Stromal cell of bone marrow (primary cell): ENCODE results near the gene GHR.

Experiments used
- DNase-seq: peaks from one replicate; pipeline ENCODE4 v3.0.0-alpha.2; 2012; ENCODE audit warnings: low read depth

The GHR gene

GRCh38 chr5:42516282-42517042 is 93.2 kb downstream of the GHR start:
- no peak for DNase-seq

- DNase-seq = no peak
Measured at GRCh38 chr5:42517164-42517563, 93.9 kb downstream of the GHR start.

DNA sequence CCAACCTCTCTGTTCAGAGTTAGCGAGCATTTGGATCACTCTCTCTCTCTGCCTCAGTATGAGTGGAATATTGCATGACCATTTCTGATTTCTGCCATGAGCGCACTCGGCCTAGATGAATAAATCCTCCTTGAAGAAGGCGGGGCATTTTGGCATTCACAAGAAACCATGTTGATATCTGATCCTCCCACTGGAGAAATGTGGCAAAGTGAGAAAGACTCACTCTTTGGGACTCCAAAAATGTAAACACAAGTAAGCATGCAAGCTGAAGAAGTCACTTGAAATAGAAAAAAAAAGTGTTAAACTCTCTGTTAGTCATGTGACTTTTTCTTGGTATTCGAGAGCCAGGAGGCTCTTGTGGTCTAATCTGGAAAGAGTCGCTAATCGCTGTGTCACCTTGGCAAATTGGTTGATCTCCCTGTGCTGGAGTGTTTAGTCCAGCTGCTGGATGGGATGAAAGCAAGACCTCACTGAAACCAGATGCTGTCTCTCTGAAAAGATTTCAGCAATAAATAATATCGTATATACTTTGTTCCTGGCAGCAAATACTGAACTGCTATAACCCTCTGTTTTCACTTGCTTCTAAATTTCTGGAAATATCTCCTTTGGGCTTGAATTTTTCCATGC is 95.5 kb downstream of the GHR start:
- peak; percentile 84 for DNase-seq

DNA sequence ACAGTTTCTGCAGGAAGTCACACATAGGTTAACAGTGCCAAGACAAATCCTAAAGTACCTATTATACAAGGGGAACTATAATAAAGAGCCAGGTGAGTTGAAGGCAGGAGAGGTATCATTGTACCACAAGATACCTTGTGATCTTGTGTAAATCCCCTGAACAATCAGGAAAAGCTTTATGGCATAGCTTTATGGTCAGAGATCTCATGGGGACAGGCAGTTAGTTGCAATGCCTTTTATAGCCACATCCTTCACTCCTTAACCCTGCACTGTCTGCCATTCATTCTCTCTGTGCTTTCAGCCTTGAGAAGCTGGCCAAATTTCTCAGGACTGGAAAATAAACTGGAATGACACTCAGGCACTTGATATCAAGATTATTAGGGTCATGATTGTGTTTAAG is 97.0 kb downstream of the GHR start:
- no peak for DNase-seq

DNA sequence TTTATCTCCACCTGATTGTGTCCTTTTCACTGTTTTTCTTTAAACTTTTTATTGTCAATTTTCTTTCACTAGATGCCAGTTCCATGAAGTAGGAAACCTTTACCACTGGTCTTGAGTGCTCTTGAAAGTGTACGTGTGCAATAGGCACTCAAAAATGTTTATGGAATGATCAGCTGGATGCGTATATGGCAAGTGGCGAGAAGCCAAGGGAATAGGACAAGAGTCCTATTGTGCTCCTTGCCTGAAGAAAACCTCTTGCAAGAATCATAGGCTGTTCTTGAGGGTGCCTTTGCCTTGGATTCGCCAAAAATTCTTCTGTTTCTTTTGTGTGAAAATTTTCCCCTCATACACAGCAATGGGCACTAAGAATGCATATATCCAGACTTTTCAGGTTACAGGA is 97.7 kb downstream of the GHR start:
- DNase-seq = no peak

DNA sequence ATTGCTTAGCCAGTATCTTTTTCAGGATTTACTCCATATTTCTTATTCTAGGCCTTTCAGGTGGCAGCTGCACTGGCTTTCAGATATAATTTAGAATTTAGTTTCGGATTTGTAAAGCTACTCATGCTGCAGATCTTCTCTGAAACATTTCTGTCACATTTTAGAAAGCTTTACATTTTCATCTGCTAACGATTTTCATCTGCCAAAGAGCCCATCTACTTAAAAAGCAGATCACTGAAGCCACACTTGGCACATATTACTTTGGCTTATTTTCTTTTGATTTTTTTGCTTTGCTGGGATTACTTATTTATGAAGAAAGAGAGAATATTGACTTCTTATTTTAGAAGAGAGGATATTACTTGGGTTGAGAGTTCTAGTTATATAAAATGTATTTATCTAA is 98.2 kb downstream of the GHR start:
- no peak for DNase-seq

GRCh38 chr5:42522783-42523182 is 99.5 kb downstream of the GHR start:
- DNase-seq = peak; percentile 13

DNA sequence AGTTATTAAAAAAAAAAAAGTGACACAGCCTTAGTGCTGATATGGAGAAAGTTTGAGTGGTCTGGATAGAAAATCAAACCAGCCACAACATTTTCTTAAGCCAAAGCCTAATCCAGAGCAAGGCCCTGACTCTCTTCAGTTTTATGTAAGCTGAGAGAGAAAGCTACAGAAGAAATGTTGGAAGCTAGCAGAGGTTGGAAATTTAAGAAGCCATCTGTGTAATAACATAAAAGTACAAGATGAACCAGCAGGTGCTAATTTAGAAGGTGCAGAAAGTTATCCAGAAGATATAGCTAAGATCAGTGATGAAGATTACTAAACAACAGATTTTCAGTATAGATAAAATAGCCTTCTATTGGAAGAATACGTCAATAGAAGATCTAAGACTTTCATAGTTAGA is 102.9 kb downstream of the GHR start:
- DNase-seq = no peak

- peak; percentile 77 for DNase-seq
Measured at GRCh38 chr5:42531611-42532010, 108.4 kb downstream of the GHR start.

DNA sequence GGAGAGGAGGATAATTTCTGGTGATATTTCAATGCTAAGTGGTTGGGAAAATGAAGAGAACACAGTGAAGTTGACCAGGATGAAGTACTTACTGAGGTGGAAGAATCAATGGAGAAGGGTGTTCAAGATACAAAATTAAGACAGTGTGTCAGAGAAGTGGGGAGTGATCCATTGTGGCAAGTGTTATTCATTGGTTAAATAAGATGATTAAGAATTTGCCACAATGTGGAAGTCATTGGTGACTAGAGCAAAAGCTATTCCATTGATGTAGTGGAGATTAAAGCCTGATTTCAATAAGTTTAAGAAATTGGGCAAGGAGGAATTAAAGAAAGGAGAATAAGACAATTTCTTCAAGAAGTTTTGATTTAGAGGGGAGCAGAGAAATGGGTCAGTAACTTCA is 118.9 kb downstream of the GHR start:
- DNase-seq = no peak

- DNase-seq = no peak
Measured at GRCh38 chr5:42543774-42544173, 120.5 kb downstream of the GHR start.

DNA sequence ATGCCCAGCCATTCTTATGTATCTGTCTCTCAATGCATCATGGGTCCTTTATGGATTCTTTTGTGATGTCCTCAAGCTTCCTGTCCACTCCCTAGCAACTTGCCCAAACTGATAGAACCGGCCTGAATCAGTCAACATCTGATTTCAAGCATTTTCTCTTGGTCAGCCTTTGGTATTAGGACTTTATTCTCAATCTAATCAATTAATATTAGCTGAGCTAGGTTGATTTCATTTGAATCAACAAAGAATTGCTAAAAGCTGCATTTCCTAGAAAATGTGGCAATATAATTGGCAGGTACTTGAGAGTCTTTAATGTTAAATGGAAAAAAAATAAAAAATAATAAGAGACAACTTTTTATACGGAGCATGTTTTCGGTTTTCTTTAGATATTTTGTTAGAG is 121.8 kb downstream of the GHR start:
- DNase-seq = no peak

DNA sequence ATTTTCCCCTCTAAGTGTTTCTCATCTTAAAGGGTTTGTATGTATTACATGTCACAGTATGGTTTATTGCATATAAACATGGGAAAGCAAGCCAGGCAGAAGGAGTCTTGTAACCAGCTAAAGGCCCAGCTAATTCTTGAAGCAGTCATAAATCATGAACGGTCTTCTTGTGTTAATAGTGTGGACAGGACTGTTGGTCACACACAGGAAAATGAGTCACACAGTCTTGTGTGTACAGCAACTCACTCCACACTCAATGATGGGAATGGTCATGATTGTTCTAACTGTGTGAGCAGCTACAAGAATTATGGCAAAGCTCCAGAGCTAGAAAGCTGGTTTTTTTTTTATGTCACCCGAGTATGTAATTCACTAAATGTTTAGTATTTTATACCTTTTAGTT is 123.9 kb downstream of the GHR start:
- DNase-seq = peak; percentile 83

GRCh38 chr5:42547894-42548293 is 124.7 kb downstream of the GHR start:
- DNase-seq = no peak

DNA sequence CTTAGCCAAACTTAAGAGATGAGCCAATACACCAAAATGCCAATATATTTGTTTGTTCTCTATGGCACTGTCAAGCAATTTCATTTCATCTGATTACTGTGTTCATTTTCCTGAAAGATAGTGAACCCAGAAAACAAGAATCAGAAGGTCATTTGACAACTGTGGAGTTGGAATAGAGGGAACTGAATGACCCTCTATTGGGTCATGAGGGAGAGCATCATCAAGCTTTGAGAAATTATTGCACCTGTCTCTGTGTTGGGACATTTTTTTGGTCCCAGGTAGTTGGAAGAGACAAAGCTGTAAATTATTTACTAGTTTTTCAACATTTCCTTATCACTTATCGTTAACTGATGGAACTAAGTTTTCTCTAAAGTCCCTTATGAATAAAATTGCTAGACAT is 129.4 kb downstream of the GHR start:
- no peak for DNase-seq

- DNase-seq = no peak
Measured at GRCh38 chr5:42553461-42553860, 130.2 kb downstream of the GHR start.

DNA sequence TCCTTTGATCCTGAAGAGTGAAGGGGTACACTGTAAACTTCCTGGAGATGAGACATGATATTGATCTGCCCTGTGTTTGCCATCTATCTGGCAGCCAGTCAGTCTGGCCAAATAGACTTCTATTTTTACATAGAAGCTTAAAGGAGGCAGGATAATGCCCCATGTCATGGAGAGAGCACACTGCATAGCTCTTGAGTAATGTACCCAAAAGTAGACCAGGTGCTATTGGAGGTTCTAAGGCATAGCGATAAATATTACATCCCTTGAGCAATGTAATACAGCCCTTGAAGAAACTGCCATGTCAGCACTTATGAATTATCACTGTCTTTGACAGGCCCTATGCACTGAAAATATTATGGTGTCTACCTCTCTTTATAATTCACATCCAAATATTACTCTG is 131.8 kb downstream of the GHR start:
- no peak for DNase-seq

DNA sequence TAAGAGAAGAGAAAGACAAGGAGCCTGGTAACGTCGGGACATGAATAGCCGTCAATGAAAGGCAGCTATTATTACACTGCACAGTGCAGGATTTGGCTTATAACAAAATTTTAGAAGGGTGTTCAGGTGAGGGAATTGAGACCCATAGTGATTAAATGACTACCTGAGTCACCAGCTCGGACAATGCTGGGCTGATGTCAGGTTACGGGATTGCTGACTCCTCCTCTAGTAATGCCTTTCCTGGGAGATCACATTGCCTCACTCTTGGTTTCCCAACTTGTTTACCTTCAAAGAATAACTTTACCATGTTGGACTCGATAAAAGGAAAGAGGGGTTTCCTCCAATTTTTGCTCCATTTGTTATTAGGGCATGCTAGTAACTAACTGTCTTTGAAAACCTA is 132.6 kb downstream of the GHR start:
- DNase-seq = no peak

DNA sequence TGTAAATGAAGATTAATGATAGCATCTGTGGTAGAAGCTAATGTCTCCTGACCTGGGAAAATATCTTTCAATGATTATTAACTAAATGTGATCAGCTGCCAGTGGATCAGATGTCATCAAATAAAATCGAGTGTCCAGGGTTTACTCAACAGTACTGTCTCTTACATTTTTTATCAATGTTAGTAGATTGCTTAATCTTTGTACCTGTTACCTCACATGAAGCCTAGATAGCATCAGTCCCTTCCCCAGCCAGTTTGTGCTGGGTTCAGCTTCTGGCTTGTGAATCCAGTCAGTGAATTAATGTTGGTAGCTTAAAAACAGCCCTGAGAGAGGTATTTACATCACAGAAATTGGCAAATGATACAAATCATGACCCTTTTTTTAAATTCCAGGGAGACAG is 134.4 kb downstream of the GHR start:
- no peak for DNase-seq

- no peak for DNase-seq
Measured at GRCh38 chr5:42561656-42562055, 138.4 kb downstream of the GHR start.

DNA sequence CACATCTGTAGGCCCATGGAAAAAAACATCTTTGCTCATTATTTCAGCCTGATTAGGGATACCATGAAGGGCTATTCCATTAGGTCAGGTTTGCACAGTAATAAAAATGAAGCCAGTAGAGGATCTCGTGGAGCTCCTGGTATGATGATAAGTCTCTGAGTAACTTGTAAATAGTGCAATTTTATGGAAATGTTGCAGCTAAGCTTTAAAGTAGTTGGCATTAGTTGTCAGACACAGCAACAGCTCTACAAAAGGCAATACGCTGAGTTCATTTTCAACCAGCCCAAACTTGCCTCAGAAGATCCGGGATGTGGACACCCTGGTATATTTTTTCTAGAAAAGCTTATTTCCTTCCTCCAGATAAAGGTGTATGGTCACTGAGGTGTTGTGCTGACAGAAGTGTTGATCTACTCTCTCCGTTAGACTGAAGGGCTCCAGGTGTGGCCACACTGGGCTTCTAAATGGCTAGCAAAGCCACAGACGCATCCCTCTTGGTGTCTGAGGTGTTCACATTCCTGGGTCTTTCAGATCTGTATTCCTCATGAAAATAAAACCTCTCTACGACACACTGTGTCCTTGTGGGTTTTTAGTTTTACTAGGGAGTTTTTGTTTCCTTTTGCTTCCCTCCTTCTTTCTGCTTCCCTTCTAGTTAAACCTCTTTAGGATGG is 141.6 kb downstream of the GHR start:
- DNase-seq = no peak

DNA sequence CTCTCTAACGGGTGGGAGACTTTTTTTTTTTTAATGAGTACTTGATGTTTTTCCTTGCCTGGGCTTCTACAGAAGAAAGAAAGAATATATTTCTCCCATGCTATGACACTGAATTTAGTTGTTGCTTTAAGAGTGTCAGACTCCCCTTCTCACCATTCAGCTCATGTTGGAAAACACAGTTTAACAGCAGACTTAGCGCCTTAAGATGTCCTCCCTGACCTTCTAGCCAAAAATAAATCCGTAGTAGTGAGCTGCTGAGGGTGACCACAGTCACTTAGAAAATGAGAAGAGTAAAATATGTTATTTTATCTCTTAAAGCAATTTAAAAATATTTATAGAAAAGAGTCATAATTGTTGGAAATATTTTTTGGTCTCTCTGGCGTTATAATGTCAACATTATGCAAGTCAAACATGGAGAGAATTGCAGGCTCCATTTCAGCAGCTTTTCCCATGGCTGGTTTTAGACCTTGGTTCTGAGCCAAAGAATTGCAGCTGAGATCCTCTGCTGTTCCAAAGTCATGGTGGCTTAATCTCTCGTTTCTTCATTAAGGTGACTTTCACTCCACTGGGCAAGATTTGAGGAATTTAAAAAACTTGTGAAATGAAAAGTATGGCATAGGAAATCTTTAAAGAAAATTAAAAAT is 143.5 kb downstream of the GHR start:
- peak; percentile 52 for DNase-seq

- no peak for DNase-seq
Measured at GRCh38 chr5:42569325-42569724, 146.1 kb downstream of the GHR start.
